ENCODE results near the gene CNKSR2. TPM values are rescaled to one million over a fixed set of nuclear protein-coding genes. Genes with fewer than 3 reads are reported as not detected.
A peak's percentile ranks its signal among the peaks of the same experiment; 100 is the strongest.

Gene CNKSR2
- 1 to 10 TPM; 9.0 to 9.6 TPM for total RNA-seq

DNA sequence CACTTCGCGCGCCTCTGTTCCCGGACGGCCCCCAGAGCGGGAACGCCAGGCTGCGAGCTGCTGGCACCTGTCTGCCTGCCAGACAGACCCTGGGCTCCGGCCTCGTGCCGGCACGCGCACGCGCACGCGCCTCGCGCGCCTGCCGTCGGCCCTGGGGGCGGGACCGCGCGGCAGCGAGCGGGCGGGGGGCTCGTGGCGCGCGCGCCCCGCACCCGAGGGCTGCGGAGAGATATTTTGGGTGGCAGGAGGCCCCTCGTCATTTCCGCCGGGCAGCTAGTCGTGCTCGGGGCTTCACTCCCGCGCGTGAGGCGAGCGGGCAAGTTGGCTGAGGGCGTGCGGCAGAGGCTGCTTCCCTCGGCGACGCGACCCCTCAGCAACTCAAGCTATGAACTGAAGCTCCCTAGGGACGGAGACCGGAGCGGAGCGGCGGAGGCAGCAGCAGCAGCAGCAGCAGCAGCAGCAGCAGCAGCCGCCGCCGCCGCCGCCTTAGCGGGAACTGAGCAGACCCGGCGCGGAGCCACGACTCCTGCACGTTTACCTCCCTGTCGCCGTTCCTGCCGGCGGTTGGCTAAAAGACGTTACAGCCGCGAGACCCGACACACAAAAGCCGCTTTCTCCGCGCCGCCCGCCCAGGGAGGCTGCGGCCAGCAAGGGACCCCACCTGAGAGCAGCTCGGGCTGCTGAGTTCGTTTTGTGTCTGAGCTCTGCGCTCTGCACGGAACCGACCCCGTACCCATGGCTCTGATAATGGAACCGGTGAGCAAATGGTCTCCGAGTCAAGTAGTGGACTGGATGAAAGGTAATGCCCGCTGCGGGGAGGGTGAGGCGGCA is at the start of gene CNKSR2:
CNKSR2 (plus strand) TSS at position 256 of the 831 bp plus-strand sequence; CDS start at position 736, 480 bp downstream.
- Mint-ChIP-seq H3K36me3 (no peaks in the 10 kb centered on the region), H3K27me3 (no peaks in the 10 kb centered on the region), H3K4me3 (peak within 1 kb of the TSS; percentile 93), H3K4me1 (peaks cover 22% of the 10 kb centered on the region), H3K27ac (peak within 1 kb of the TSS; percentile 84), H3K9me3 (no peaks in the 10 kb centered on the region)
- peak; percentile 81 for DNase-seq

DNA sequence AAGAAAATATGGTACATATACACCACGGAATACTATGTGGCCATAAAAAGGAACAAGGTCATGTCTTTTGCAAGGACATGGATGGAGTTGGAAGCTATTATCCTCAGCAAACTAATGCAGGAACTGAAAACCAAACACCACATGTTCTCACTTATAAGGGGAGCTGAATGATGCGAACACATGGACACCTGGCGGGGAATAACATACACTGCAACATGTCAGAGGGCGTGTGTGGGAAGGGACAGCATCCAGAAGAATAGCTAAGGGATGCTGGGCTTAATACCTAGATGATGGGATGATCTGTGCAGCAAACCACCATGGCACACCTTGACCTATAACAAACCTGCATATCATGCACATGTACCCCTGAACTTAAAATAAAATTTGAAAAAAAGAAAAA is 19.5 kb upstream of the CNKSR2 start:
- Mint-ChIP-seq H3K27ac (no peak overlapping the region), H3K36me3 (peaks cover 4% of the 10 kb centered on the region), H3K4me3 (no peak overlapping the region), H3K9me3 (peaks cover 17% of the 10 kb centered on the region), H3K4me1 (no peaks in the 10 kb centered on the region), H3K27me3 (no peaks in the 10 kb centered on the region)
- DNase-seq: no peak

DNA sequence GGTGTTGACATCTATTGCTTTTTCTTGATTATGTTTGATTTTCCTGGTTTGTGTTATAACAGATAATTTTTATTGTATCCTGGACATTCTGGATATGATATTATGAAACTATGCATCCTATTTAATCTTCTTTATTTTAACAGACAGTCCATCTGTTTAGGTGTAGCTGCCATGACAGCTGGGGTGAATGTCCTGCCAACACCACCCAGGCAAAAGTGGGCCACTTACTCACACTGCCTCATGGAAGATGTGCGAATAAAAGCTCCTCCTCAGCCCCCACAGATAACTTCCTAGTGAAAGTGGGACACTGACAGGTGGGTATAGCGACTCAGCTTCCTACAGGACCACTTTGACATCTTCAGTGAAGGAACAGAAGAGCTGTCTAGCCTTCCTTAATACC is 18.4 kb upstream of the CNKSR2 start:
- Mint-ChIP-seq H3K27ac (no peak overlapping the region), H3K27me3 (no peaks in the 10 kb centered on the region), H3K4me3 (no peak overlapping the region), H3K9me3 (peaks cover 9% of the 10 kb centered on the region), H3K36me3 (peaks cover 4% of the 10 kb centered on the region), H3K4me1 (no peaks in the 10 kb centered on the region)
- DNase-seq: no peak

DNA sequence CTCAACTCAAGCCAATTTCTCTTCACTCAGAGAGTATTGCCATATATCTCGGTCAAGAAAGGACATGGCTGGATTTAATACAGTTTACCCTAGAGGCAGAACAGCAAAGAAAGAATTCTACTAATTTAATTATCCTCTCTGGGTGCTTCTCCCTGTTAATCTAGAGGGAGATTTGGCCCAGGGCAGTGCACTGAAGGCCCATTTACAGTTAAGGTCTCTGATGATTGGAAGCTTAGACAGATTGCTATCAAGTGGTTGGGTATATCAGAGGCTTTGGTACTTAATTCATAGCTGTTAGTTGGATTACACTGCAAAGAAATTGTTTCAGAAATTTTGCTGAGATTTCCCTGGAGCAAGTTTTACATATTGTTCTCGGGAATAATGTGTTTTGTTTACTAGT is 4.6 kb upstream of the CNKSR2 start:
- Mint-ChIP-seq H3K4me3 (no peak overlapping the region), H3K9me3 (no peaks in the 10 kb centered on the region), H3K4me1 (no peaks in the 10 kb centered on the region), H3K36me3 (no peaks in the 10 kb centered on the region), H3K27ac (no peak overlapping the region), H3K27me3 (no peaks in the 10 kb centered on the region)
- DNase-seq: no peak

DNA sequence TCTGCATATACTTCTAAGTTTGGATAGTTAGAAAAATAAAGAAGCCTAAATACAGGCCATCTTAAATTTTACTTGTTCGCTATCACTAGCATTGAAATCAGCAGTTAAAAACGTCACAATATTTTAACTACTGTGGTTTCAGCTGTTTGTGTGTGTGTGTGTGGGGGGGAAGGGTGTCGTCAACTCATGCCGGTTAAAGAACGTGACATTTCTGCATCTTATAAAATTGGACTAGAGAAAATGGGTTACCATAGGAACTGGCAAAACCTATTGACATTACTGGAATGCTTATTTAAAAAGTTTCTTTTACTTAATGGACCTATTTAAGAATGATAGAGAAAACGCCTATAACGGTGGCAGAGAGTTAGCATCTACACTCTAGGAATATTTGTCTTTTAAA is 1.2 kb upstream of the CNKSR2 start:
- Mint-ChIP-seq H3K27me3 (no peaks in the 10 kb centered on the region), H3K36me3 (no peaks in the 10 kb centered on the region), H3K9me3 (no peaks in the 10 kb centered on the region), H3K4me1 (peaks cover 12% of the 10 kb centered on the region), H3K27ac (no peak overlapping the region), H3K4me3 (peak overlapping the region; percentile 65)
- no peak for DNase-seq

DNA sequence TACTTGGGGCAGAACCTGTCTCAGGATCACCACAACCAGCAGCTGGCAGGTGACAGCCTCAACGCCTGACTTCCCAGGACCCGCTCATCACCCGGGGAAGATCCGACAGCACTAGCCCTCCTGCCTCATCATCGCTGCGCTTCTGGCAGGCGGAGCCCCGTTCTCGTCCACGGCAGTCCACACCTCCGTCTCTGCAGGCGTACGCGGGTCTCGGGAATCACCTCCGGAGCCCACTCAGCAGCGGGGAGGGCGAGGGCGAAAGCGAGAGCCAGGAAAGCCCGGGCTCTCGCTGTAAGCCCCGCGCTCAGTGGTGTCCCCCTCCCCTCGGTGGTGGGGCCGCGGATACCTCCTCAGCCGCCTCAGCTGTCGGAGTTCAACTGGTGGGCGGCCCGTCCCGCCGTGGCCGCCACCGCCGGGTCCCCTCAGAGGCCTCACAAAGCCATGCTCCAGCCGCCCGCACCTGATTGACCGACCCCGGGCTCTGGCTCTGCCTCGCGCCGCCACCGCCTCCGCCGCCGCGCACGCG is 518 bp upstream of the CNKSR2 start:
- peak; percentile 36 for DNase-seq
- H3K36me3 Mint-ChIP-seq: no peaks in the 10 kb centered on the region
- no peaks in the 10 kb centered on the region for H3K27me3 Mint-ChIP-seq
- peak overlapping the region; percentile 58 for H3K27ac Mint-ChIP-seq
- H3K9me3 Mint-ChIP-seq: no peaks in the 10 kb centered on the region
- H3K4me3 Mint-ChIP-seq: peak overlapping the region; percentile 73
- peaks cover 16% of the 10 kb centered on the region for H3K4me1 Mint-ChIP-seq

DNA sequence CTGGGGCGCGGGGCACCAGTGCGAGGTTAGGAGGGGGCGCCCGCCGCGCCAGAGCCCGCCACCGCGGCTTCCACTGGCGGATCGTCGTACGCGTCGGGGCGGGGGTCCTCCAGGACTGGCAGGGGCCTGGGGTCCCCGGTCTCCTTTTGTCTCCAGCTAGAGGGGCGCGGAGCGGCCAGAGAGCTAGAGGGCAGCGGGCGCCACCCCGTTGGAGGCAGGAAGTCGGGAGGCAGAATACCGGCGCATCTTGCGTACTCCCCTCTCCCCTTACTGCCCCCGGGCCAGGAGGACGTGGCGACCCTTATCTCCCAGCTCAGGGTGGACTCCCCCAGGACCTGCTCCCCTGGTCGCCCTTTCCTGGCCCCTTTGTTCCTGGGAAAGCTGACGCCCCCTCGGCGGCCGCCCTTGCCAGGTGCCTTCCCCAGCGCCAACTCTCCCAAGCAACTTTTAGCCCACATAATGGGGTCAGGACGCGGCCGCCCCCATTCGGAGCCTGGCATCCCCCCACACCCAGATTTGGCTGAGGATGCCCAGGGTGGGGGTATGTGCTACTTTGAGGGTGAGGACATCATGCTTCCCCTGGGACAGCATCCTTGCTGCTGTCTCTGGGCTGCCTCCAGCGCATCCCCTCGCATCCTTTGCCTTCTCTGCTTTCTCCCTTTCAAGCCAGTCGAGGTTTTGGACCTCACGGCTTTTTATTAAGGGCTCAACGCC is 933 bp downstream of the CNKSR2 start:
- Mint-ChIP-seq H3K27me3 (no peaks in the 10 kb centered on the region), H3K27ac (peak overlapping the region; percentile 84), H3K36me3 (no peaks in the 10 kb centered on the region), H3K4me1 (peaks cover 28% of the 10 kb centered on the region), H3K4me3 (peak overlapping the region; percentile 93), H3K9me3 (no peaks in the 10 kb centered on the region)
- no peak for DNase-seq

DNA sequence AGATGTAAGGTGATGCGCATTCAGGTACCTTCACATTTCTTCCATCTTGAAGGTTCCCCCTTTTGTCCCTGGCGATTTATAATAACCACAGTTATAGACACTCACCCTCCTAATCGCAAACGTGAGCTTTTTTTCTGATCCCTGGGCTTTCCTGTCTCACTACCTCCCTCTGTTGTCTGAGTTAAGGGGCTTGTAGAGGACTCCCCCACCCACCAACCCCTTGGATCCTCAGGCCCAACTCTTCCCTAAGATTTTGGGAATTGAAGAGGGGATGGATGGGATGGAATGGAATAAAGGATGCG is 1.4 kb downstream of the CNKSR2 start:
- H3K36me3 Mint-ChIP-seq: no peaks in the 10 kb centered on the region
- no peaks in the 10 kb centered on the region for H3K27me3 Mint-ChIP-seq
- peak overlapping the region; percentile 66 for H3K27ac Mint-ChIP-seq
- no peak for DNase-seq
- H3K9me3 Mint-ChIP-seq: no peaks in the 10 kb centered on the region
- peaks cover 28% of the 10 kb centered on the region for H3K4me1 Mint-ChIP-seq
- peak overlapping the region; percentile 93 for H3K4me3 Mint-ChIP-seq

DNA sequence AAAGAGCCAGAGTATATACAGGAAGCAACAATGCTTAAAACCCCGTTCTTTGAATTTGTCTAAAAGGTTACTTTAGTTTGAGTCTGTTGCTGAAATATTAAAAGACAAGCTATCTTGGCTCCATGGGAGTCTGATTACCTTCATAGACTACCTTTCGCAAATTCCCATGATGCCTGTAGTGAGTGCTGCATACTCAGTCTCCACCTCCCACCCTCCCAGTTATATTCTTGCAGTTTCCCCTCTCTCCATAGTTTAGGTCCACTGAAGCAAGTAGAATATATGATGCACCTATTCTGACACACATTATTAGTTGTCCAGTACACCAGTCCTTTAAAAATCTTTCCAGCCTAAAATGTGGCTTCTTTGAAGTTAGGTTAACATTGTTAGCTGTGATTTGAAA is 2.4 kb downstream of the CNKSR2 start:
- Mint-ChIP-seq H3K4me3 (peak overlapping the region; percentile 93), H3K9me3 (no peaks in the 10 kb centered on the region), H3K27me3 (no peaks in the 10 kb centered on the region), H3K36me3 (peaks cover 3% of the 10 kb centered on the region), H3K27ac (no peak overlapping the region), H3K4me1 (peaks cover 28% of the 10 kb centered on the region)
- DNase-seq: no peak

DNA sequence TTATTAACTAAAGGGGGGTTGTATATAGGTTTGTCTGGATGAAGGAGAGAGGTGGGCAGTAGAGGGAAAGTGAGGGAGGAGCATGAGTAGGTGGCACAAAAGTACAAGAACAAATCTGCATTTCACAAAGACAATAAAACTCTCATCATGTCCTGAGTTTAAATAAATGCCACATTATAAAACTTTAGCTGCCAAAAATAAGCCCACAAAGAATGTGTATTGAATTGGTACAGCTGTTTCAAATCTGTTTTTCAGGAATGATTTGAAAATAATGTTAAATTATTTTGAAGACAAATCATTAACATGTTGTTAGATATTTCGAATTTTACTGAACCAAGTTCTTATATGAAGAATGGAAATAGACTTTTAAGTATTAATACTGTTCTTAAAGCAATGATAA is 5.8 kb downstream of the CNKSR2 start:
- peaks cover 3% of the 10 kb centered on the region for H3K36me3 Mint-ChIP-seq
- H3K4me3 Mint-ChIP-seq: no peak overlapping the region
- no peak overlapping the region for H3K27ac Mint-ChIP-seq
- H3K9me3 Mint-ChIP-seq: no peaks in the 10 kb centered on the region
- peaks cover 33% of the 10 kb centered on the region for H3K4me1 Mint-ChIP-seq
- DNase-seq: no peak
- no peaks in the 10 kb centered on the region for H3K27me3 Mint-ChIP-seq

DNA sequence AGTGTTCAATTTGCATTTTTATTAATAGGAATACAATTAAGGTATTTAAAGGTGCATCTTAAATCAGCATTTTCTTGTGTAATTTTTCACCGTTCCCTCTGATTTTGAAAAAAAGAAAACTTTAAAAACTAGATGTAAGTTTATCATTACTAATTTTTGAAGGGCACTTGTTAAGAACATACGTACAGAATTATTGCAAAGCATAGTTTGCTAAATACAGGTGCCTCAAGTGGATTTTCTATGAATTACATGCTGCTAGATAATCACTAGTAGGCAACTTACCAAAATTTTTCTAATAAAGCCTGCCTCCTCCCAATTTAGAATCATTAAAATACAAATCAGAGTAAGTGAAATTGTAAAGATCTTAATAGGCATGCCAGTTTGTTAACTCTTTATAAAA is 8.5 kb downstream of the CNKSR2 start:
- no peak for DNase-seq
- Mint-ChIP-seq H3K27me3 (no peaks in the 10 kb centered on the region), H3K27ac (no peak overlapping the region), H3K4me3 (no peak overlapping the region), H3K4me1 (peaks cover 21% of the 10 kb centered on the region), H3K36me3 (peaks cover 3% of the 10 kb centered on the region), H3K9me3 (no peaks in the 10 kb centered on the region)

DNA sequence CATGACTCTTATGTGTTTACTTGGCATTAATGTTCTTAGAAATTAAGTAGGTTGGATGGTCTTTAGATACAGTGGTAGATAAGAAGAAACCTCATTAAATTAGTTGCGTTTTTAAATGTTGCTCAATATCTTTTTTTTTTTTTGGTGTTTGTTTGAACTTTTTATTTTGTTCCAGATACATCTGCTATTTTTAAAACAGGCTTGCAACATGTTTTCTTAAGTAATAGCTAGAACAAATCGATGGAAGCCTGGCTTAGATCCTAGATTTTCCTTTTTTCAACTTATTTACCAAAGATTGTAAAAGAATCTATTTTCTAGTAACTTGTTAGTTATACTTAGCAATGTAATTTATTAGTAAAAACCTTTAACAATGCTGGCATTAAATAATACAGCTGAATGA is 9.3 kb downstream of the CNKSR2 start:
- H3K4me1 Mint-ChIP-seq: peaks cover 18% of the 10 kb centered on the region
- no peaks in the 10 kb centered on the region for H3K9me3 Mint-ChIP-seq
- H3K27ac Mint-ChIP-seq: no peak overlapping the region
- H3K27me3 Mint-ChIP-seq: no peaks in the 10 kb centered on the region
- peaks cover 6% of the 10 kb centered on the region for H3K36me3 Mint-ChIP-seq
- no peak for DNase-seq
- no peak overlapping the region for H3K4me3 Mint-ChIP-seq

DNA sequence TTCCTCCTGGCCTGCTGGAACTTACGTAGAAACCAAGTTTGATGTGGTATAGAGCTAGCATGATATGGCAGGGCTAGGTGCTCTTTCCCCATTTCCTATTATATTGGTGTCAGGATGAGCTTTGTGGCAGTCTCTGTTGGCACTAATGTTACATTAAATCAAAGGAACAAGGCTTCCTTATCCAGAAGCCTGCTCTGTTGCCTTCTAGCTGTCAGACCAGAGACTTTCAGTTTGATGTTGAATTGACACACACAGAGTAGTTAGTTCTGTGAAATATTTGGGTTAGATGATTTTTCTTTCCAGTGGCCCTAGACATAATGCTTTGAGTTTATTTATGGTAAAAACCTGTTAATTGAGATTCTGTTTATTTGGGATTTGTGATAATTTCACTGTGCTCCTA is 10.0 kb downstream of the CNKSR2 start:
- no peak overlapping the region for H3K4me3 Mint-ChIP-seq
- no peaks in the 10 kb centered on the region for H3K9me3 Mint-ChIP-seq
- DNase-seq: no peak
- H3K27ac Mint-ChIP-seq: no peak overlapping the region
- H3K4me1 Mint-ChIP-seq: peaks cover 14% of the 10 kb centered on the region
- H3K36me3 Mint-ChIP-seq: peaks cover 9% of the 10 kb centered on the region
- H3K27me3 Mint-ChIP-seq: no peaks in the 10 kb centered on the region

DNA sequence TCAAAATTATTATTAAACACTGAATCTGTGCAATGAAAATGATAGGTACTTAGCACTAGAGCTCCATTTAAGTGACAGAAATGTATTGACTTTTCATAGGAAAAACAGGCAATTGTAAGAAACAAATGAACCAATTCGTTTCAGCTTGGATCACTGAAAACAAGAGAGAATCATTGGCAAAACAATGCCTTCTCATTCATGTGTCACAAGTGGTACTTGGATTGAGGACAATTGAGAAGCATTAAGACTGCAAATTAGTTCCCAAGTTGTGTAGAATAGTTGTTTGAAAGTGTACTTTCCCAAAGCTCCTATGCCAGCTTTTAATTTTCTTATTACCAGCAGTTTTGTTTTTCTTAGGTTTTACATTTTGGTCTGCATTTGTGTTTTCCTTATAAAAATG is 20.6 kb downstream of the CNKSR2 start:
- DNase-seq: no peak
- Mint-ChIP-seq H3K4me3 (no peak overlapping the region), H3K27me3 (no peaks in the 10 kb centered on the region), H3K27ac (no peak overlapping the region), H3K4me1 (peaks cover 7% of the 10 kb centered on the region), H3K9me3 (peaks cover 3% of the 10 kb centered on the region), H3K36me3 (peaks cover 23% of the 10 kb centered on the region)

DNA sequence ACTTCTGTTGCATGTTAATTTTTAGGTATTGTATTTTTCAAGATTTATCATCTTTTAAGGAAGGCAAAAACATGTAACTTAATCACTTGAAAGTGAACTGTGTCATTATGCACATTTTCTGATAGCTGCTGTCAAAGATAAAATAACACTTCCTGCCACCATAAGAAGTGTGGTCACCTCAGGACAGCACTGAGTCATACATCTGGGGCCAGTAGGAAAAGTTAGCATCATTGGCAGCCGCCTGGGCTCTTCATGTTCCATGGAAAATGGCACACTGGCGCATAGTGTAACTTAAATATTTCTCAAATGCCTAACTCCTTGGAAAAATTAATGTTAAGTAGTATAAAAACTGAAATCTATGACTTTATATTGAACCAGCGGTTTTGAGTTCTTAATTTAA is 24.2 kb downstream of the CNKSR2 start:
- Mint-ChIP-seq H3K36me3 (no peaks in the 10 kb centered on the region), H3K27me3 (no peaks in the 10 kb centered on the region), H3K4me3 (no peak overlapping the region), H3K4me1 (peaks cover 12% of the 10 kb centered on the region), H3K9me3 (no peaks in the 10 kb centered on the region), H3K27ac (no peak overlapping the region)
- peak; percentile 30 for DNase-seq

Measured in activated naive CD8-positive, alpha-beta T cell treated with anti-CD3 and anti-CD28 coated beads for 36 hours (primary cell).